Measurements from ENCODE around the gene SYNM. TPM values are rescaled to one million over a fixed set of nuclear protein-coding genes. Genes with fewer than 3 reads are reported as not detected.

Gene SYNM
- total RNA-seq, 6 experiments from 2014 or later = 4.6 to 7.6 (median 7.4) TPM

GRCh38 chr15:99090011-99090699 is 14.7 kb upstream of the SYNM start:
- Mint-ChIP-seq H3K9me3 (no peaks in the 10 kb centered on the region), H3K36me3 (ENCODE audit: low read depth) (no peaks in the 10 kb centered on the region), H3K27ac (no peak overlapping the region), H3K27me3 (ENCODE audit: insufficient read depth) (peaks cover 18% of the 10 kb centered on the region), H3K4me1 (ENCODE audit: low read depth) (peaks cover 13% of the 10 kb centered on the region), H3K4me3 (no peak overlapping the region)
- TF ChIP-seq CTCF (IDR thresholded peaks at IDR 0.05) = no peak
- no peak for DNase-seq

- Mint-ChIP-seq H3K36me3 (ENCODE audit: low read depth) (no peaks in the 10 kb centered on the region), H3K27me3 (ENCODE audit: insufficient read depth) (peaks cover 19% of the 10 kb centered on the region), H3K9me3 (no peaks in the 10 kb centered on the region), H3K4me3 (no peak overlapping the region), H3K4me1 (ENCODE audit: low read depth) (peaks cover 6% of the 10 kb centered on the region), H3K27ac (no peak overlapping the region)
- TF ChIP-seq CTCF (IDR thresholded peaks at IDR 0.05) = no peak
- no peak for DNase-seq
These were observed 13.9 kb upstream of the SYNM start for GRCh38 chr15:99090938-99091337.

- Mint-ChIP-seq H3K4me1 (ENCODE audit: low read depth) (no peaks in the 10 kb centered on the region), H3K27ac (no peak overlapping the region), H3K27me3 (ENCODE audit: insufficient read depth) (peaks cover 30% of the 10 kb centered on the region), H3K9me3 (no peaks in the 10 kb centered on the region), H3K4me3 (no peak overlapping the region), H3K36me3 (ENCODE audit: low read depth) (no peaks in the 10 kb centered on the region)
- DNase-seq = no peak
- no peak for TF ChIP-seq CTCF (IDR thresholded peaks at IDR 0.05)
These were observed 12.2 kb upstream of the SYNM start for GRCh38 chr15:99092554-99093172.

- no peak for DNase-seq
- H3K9me3 Mint-ChIP-seq = no peaks in the 10 kb centered on the region
- H3K4me3 Mint-ChIP-seq = no peak overlapping the region
- H3K27ac Mint-ChIP-seq = no peak overlapping the region
- no peak for TF ChIP-seq CTCF (IDR thresholded peaks at IDR 0.05)
- no peaks in the 10 kb centered on the region for H3K36me3 Mint-ChIP-seq (ENCODE audit: low read depth)
- H3K4me1 Mint-ChIP-seq (ENCODE audit: low read depth) = no peaks in the 10 kb centered on the region
- peaks cover 29% of the 10 kb centered on the region for H3K27me3 Mint-ChIP-seq (ENCODE audit: insufficient read depth)
These were observed 9.3 kb upstream of the SYNM start for GRCh38 chr15:99095626-99096025.

GRCh38 chr15:99096173-99096893 is 8.5 kb upstream of the SYNM start:
- TF ChIP-seq CTCF (IDR thresholded peaks at IDR 0.05) = no peak
- no peak overlapping the region for H3K27ac Mint-ChIP-seq
- no peaks in the 10 kb centered on the region for H3K36me3 Mint-ChIP-seq (ENCODE audit: low read depth)
- no peak overlapping the region for H3K4me3 Mint-ChIP-seq
- peaks cover 22% of the 10 kb centered on the region for H3K27me3 Mint-ChIP-seq (ENCODE audit: insufficient read depth)
- no peaks in the 10 kb centered on the region for H3K9me3 Mint-ChIP-seq
- DNase-seq = no peak
- no peaks in the 10 kb centered on the region for H3K4me1 Mint-ChIP-seq (ENCODE audit: low read depth)
